Measurements from ENCODE around the gene GUCY2C. TPM values are rescaled to one million over a fixed set of nuclear protein-coding genes. Genes with fewer than 3 reads are reported as not detected.

GUCY2C gene
- total and polyA plus RNA-seq, 4 donors, result 0.01 to 0.05 TPM; not detected in 2

GRCh38 chr12:14601692-14602478 is 94.5 kb downstream of the GUCY2C start:
- no peak for DNase-seq (ENCODE audit: low spot score)
- no peaks in the 10 kb centered on the region for H3K36me3 ChIP-seq (ENCODE audit: control insufficient read depth in 4 of 4, insufficient read depth in 3 of 4, low read depth in 1 of 4, low read length in 3 of 4)
- peaks cover 0 to 17% (median 2%) of the 10 kb centered on the region in 4 donors for H3K9me3 ChIP-seq (ENCODE audit: control insufficient read depth in 4 of 4, low read length in 3 of 4)

More at GRCh38 chr12:14601692-14602478, 94.5 kb downstream of the GUCY2C start:
- TF ChIP-seq RAD21 (IDR thresholded peaks at IDR 0.05) (no peak), ATF3 (IDR thresholded peaks at IDR 0.05) (no peak), YY1 (IDR thresholded peaks at IDR 0.05) (no peak), HNF4A (conservative IDR thresholded peaks at IDR 0.05) (no peak), HNF4G (IDR thresholded peaks at IDR 0.05) (no peak), SP1 (IDR thresholded peaks at IDR 0.05) (no peak), REST (IDR thresholded peaks at IDR 0.05) (no peak), EGR1 (IDR thresholded peaks at IDR 0.05; ENCODE audit: low read depth in 2 of 2) (no peak), RXRA (IDR thresholded peaks at IDR 0.05) (no peak), GABPA (IDR thresholded peaks at IDR 0.05 in 1 of 2, conservative IDR thresholded peaks at IDR 0.05 in 1 of 2) (no peak), MAX (IDR thresholded peaks at IDR 0.05) (no peak), ZBTB33 (IDR thresholded peaks at IDR 0.05) (no peak), JUND (IDR thresholded peaks at IDR 0.05) (no peak), NR2F2 (IDR thresholded peaks at IDR 0.05) (no peak), CTCF (IDR thresholded peaks at IDR 0.05; ENCODE audit: low read depth, low read length, missing input control) (no peak), TAF1 (conservative IDR thresholded peaks at IDR 0.05) (no peak)
- Histone ChIP-seq H3K27me3 (ENCODE audit: control insufficient read depth in 4 of 4, insufficient read depth in 4 of 4, low read length in 3 of 4) (no peaks in the 10 kb centered on the region), H3K27ac (ENCODE audit: low read depth in 1 of 2, low read length in 2 of 2) (no peak overlapping the region), H3K9ac (ENCODE audit: low read depth in 1 of 2, low read length in 2 of 2) (no peak overlapping the region), H3K4me3 (ENCODE audit: low read depth in 1 of 3, low read length in 3 of 3) (no peak overlapping the region), H3K4me1 (ENCODE audit: control insufficient read depth in 4 of 4, insufficient read depth in 4 of 4, low read length in 3 of 4) (no peaks in the 10 kb centered on the region)
- 65% methylated on average over 4 of the region's 4 CpGs for WGBS
